ENCODE measurements around the gene PROKR1. TPM values are rescaled to one million over a fixed set of nuclear protein-coding genes. Genes with fewer than 3 reads are reported as not detected.

Gene PROKR1
- total RNA-seq, 1 experiment from 2014 or later: 4.4 TPM

DNA sequence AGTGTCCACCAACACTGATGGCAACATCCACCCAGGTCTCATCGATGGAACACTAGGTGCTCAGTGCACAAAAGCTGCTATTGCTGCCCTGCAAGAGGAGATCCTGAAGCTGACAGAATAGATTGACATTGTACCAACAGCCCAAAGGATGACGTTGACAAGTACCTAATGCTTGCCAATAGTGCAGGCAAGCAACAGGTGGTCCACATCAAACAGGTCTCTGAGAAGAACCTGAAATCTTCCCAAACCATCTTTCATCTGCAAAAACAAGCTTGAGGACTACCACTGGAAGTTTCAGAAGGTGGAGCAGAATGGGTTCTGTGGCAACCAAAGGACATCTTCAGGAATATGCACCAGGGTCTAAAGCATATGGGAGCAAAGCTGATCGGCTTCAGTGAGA, 15.8 kb upstream of the PROKR1 start:
- Mint-ChIP-seq H3K9me3 (peaks cover 26% of the 10 kb centered on the region), H3K36me3 (peaks cover 5% of the 10 kb centered on the region), H3K27ac (no peak overlapping the region), H3K27me3 (ENCODE audit: low read depth) (peaks cover 4% of the 10 kb centered on the region), H3K4me1 (no peaks in the 10 kb centered on the region), H3K4me3 (no peak overlapping the region)
- CTCF ChIA-PET: interaction anchor here (1.3 kb wide), 1 partner anchor 32 kb away, joined by 3 read pairs; no protein-coding TSS in a partner anchor
- POLR2A ChIA-PET: no interaction called here
- DNase-seq (ENCODE audit: low spot score): no peak
- TF ChIP-seq EMX1 (CRISPR knock-in tag; IDR thresholded peaks at IDR 0.05): no peak
- TF ChIP-seq, protein P1, sequence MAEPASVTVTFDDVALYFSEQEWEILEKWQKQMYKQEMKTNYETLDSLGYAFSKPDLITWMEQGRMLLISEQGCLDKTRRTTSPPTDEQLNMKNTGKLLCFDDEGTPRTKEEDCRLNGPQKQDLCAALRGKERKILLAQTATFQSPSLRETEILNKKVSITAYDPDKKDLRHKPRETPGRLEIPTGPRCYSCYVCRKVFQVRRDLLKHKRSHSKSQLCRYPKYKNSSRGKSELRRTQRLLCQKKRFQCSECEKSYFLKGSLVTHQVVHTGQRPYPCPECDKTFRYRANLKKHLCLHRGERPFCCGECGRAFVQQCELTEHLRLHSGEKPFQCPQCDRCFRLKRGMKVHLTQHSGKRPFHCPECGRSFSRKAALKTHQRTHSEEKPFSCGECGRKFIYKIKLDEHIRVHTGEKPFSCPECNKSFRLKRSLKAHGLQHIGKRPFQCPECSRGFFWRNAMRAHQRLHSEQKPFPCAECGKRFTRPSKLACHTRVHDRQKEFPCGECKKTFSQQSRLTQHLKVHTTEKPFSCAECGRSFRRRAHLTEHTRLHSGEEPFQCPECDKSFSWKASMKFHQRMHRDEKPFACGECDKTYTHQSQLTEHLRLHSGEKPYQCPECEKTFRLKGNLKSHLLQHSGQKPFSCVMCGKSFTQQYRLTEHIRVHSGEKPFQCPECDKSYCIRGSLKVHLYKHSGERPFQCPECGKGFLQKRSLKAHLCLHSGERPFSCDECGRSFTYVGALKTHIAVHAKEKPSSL (CRISPR knock-in tag; conservative IDR thresholded peaks at IDR 0.05): no peak
- no peak for TF ChIP-seq CREM (CRISPR knock-in tag; IDR thresholded peaks at IDR 0.05)
- no peak for TF ChIP-seq ZBTB21 (CRISPR knock-in tag; IDR thresholded peaks at IDR 0.05; ENCODE audit: borderline replicate concordance)
- TF ChIP-seq, protein P2, sequence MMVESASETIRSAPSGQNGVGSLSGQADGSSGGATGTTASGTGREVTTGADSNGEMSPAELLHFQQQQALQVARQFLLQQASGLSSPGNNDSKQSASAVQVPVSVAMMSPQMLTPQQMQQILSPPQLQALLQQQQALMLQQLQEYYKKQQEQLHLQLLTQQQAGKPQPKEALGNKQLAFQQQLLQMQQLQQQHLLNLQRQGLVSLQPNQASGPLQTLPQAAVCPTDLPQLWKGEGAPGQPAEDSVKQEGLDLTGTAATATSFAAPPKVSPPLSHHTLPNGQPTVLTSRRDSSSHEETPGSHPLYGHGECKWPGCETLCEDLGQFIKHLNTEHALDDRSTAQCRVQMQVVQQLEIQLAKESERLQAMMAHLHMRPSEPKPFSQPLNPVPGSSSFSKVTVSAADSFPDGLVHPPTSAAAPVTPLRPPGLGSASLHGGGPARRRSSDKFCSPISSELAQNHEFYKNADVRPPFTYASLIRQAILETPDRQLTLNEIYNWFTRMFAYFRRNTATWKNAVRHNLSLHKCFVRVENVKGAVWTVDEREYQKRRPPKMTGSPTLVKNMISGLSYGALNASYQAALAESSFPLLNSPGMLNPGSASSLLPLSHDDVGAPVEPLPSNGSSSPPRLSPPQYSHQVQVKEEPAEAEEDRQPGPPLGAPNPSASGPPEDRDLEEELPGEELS (CRISPR knock-in tag; IDR thresholded peaks at IDR 0.05): no peak
- TF ChIP-seq FOXP1 (CRISPR knock-in tag; IDR thresholded peaks at IDR 0.05; ENCODE audit: borderline replicate concordance): no peak
- no peak for TF ChIP-seq ZNF138 (CRISPR knock-in tag; conservative IDR thresholded peaks at IDR 0.05)
- TF ChIP-seq, protein P3, sequence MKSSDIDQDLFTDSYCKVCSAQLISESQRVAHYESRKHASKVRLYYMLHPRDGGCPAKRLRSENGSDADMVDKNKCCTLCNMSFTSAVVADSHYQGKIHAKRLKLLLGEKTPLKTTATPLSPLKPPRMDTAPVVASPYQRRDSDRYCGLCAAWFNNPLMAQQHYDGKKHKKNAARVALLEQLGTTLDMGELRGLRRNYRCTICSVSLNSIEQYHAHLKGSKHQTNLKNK (CRISPR knock-in tag; IDR thresholded peaks at IDR 0.05): no peak
- TF ChIP-seq, protein P4, sequence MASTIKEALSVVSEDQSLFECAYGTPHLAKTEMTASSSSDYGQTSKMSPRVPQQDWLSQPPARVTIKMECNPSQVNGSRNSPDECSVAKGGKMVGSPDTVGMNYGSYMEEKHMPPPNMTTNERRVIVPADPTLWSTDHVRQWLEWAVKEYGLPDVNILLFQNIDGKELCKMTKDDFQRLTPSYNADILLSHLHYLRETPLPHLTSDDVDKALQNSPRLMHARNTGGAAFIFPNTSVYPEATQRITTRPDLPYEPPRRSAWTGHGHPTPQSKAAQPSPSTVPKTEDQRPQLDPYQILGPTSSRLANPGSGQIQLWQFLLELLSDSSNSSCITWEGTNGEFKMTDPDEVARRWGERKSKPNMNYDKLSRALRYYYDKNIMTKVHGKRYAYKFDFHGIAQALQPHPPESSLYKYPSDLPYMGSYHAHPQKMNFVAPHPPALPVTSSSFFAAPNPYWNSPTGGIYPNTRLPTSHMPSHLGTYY (CRISPR knock-in tag; IDR thresholded peaks at IDR 0.05): no peak
- TF ChIP-seq MYBL2 (CRISPR knock-in tag; IDR thresholded peaks at IDR 0.05): no peak
- TF ChIP-seq NFYB (CRISPR knock-in tag; conservative IDR thresholded peaks at IDR 0.05; ENCODE audit: low read depth): no peak
- TF ChIP-seq, protein P5, sequence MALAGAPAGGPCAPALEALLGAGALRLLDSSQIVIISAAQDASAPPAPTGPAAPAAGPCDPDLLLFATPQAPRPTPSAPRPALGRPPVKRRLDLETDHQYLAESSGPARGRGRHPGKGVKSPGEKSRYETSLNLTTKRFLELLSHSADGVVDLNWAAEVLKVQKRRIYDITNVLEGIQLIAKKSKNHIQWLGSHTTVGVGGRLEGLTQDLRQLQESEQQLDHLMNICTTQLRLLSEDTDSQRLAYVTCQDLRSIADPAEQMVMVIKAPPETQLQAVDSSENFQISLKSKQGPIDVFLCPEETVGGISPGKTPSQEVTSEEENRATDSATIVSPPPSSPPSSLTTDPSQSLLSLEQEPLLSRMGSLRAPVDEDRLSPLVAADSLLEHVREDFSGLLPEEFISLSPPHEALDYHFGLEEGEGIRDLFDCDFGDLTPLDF (CRISPR knock-in tag; IDR thresholded peaks at IDR 0.05): no peak
- no peak for TF ChIP-seq TEAD4 (CRISPR knock-in tag; IDR thresholded peaks at IDR 0.05)
- no peak for TF ChIP-seq GRHL2 (CRISPR knock-in tag; IDR thresholded peaks at IDR 0.05; ENCODE audit: insufficient replicate concordance, severe bottlenecking)
- no peak for TF ChIP-seq ZNF671 (CRISPR knock-in tag; IDR thresholded peaks at IDR 0.05)
- no peak for TF ChIP-seq MXD4 (CRISPR knock-in tag; IDR thresholded peaks at IDR 0.05; ENCODE audit: borderline replicate concordance)
- TF ChIP-seq, protein P6, sequence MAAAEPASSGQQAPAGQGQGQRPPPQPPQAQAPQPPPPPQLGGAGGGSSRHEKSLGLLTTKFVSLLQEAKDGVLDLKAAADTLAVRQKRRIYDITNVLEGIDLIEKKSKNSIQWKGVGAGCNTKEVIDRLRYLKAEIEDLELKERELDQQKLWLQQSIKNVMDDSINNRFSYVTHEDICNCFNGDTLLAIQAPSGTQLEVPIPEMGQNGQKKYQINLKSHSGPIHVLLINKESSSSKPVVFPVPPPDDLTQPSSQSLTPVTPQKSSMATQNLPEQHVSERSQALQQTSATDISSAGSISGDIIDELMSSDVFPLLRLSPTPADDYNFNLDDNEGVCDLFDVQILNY (CRISPR knock-in tag; IDR thresholded peaks at IDR 0.05): no peak
- no peak for ATAC-seq

DNA sequence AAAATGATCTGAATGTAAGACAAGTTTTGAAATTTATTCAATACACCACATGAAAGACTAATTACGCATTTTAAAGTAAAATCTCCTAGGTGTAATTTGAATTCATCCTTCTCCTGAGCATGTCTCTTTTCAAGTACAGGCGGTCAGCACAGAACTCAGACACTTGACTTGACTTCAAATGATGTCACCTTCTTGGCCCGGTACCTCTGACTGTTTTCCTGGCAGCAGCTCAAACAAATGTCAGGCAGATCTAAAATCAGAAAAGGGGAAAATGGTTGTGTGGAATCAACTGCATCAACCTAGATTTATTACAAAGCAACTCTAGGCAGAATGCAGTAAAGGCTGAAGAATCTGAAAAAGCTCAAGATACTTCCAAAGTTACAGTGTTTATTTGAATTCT, 11.4 kb upstream of the PROKR1 start:
- CTCF ChIA-PET: no interaction called here
- Mint-ChIP-seq H3K9me3 (peaks cover 16% of the 10 kb centered on the region), H3K27ac (no peak overlapping the region), H3K4me3 (no peak overlapping the region), H3K4me1 (peaks cover 4% of the 10 kb centered on the region), H3K36me3 (peaks cover 5% of the 10 kb centered on the region), H3K27me3 (ENCODE audit: low read depth) (peaks cover 4% of the 10 kb centered on the region)
- no peak for ATAC-seq
- POLR2A ChIA-PET: interaction anchor here (0.6 kb wide), 1 partner anchor 13 kb away, joined by 3 read pairs; no protein-coding TSS in a partner anchor
- DNase-seq (ENCODE audit: low spot score): no peak
- TF ChIP-seq SMAD4 (CRISPR knock-in tag; IDR thresholded peaks at IDR 0.05) (no peak), ZNF671 (CRISPR knock-in tag; IDR thresholded peaks at IDR 0.05) (no peak)
- TF ChIP-seq, protein P7, sequence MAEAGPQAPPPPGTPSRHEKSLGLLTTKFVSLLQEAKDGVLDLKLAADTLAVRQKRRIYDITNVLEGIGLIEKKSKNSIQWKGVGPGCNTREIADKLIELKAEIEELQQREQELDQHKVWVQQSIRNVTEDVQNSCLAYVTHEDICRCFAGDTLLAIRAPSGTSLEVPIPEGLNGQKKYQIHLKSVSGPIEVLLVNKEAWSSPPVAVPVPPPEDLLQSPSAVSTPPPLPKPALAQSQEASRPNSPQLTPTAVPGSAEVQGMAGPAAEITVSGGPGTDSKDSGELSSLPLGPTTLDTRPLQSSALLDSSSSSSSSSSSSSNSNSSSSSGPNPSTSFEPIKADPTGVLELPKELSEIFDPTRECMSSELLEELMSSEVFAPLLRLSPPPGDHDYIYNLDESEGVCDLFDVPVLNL (CRISPR knock-in tag; IDR thresholded peaks at IDR 0.05; ENCODE audit: borderline replicate concordance, low read depth): no peak
- TF ChIP-seq, protein P8, sequence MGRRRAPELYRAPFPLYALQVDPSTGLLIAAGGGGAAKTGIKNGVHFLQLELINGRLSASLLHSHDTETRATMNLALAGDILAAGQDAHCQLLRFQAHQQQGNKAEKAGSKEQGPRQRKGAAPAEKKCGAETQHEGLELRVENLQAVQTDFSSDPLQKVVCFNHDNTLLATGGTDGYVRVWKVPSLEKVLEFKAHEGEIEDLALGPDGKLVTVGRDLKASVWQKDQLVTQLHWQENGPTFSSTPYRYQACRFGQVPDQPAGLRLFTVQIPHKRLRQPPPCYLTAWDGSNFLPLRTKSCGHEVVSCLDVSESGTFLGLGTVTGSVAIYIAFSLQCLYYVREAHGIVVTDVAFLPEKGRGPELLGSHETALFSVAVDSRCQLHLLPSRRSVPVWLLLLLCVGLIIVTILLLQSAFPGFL (CRISPR knock-in tag; IDR thresholded peaks at IDR 0.05; ENCODE audit: borderline replicate concordance): no peak

Measured in WTC11 (cell line).